ENCODE data around the gene SLC26A6. TPM values are rescaled to one million over a fixed set of nuclear protein-coding genes. Genes with fewer than 3 reads are reported as not detected.

Gene SLC26A6
- total and polyA plus RNA-seq, 10 of the 15 experiments (the other 5 are each of a cell fraction or from before 2014, with no cell fraction given), result 2.1 to 24.9 (median 13.3) TPM

- ChIA-PET CTCF (interaction anchor here (0.8 to 2.1 kb wide), 14 partner anchors 20 to 454 kb away, joined by 3 to 10 read pairs (median 4); partner anchors contain the start of genes CELSR3, IP6K2 and SLC26A6), POLR2A (interaction anchor here (0.5 to 1.4 kb wide), 7 partner anchors 14 to 1237 kb away, joined by 3 to 5 read pairs (median 3); partner anchors contain the start of genes NDUFAF3 and SLC26A6), RAD21 (ENCODE audit: unreplicated experiment) (interaction anchor here (0.6 to 1.8 kb wide), 8 partner anchors 32 to 303 kb away, joined by 3 to 6 read pairs (median 4); partner anchors contain the start of gene IP6K2), SMC1A (ENCODE audit: uncharacterized antibody, unreplicated experiment) (interaction anchor here (1.0 to 1.5 kb wide), 4 partner anchors 22 to 284 kb away, joined by 3 to 4 read pairs (median 4); partner anchors contain the start of gene CELSR3)
- ATAC-seq (peak; percentile 8; the same call in 1 of the 3 replicates), DNase-seq (ENCODE audit: low read depth, low spot score) (no peak), FAIRE-seq (peak; percentile 84)
- Histone ChIP-seq H4K20me1 (ENCODE audit: control insufficient read depth, insufficient read depth) (no peaks in the 10 kb centered on the region; the same call in 1 of the 2 replicates), H3K27me3 (replicated peaks in 1 of 2; ENCODE audit: control insufficient read depth in 2 of 2, insufficient read depth in 2 of 2, low read length in 1 of 2) (no peaks in the 10 kb centered on the region), H2AFZ (ENCODE audit: control insufficient read depth, low read depth, low read length) (no peak overlapping the region), H3K79me2 (ENCODE audit: control insufficient read depth, insufficient read depth, low read length) (peaks cover 26% of the 10 kb centered on the region), H3K9ac (ENCODE audit: control insufficient read depth, insufficient read depth, low read length) (peak overlapping the region; percentile 91), H3K4me1 (ENCODE audit: control insufficient read depth, insufficient read depth, low read length) (peaks cover 14% of the 10 kb centered on the region), H3K27ac (ENCODE audit: control insufficient read depth, insufficient read depth) (peak overlapping the region; percentile 10), H3K36me3 (ENCODE audit: control insufficient read depth in 2 of 2, insufficient read depth in 2 of 2, low read length in 1 of 2) (peaks cover 25 to 31% of the 10 kb centered on the region in 2 experiments), H3K4me2 (ENCODE audit: control insufficient read depth, insufficient read depth) (peak overlapping the region; percentile 79), H3K4me3 (peak overlapping the region; percentile 99), H3K9me3 (replicated peaks; ENCODE audit: control insufficient read depth, insufficient read depth, low read length) (no peaks in the 10 kb centered on the region)
- TF ChIP-seq RCOR1 (conservative IDR thresholded peaks at IDR 0.05; ENCODE audit: low read depth, low read length) (no peak), ZNF217 (IDR thresholded peaks at IDR 0.05) (no peak), EED (IDR thresholded peaks at IDR 0.05; ENCODE audit: low read depth) (peak; percentile 81), SUZ12 (IDR thresholded peaks at IDR 0.05; ENCODE audit: unreplicated experiment) (no peak), MTA2 (IDR thresholded peaks at IDR 0.05; ENCODE audit: low read depth) (0 out of 2 replicates have a peak, but pooled peaks have one; percentile 11), NR2C1 (IDR thresholded peaks at IDR 0.05) (no peak), NFXL1 (IDR thresholded peaks at IDR 0.05; ENCODE audit: borderline replicate concordance) (no peak), IKZF2 (IDR thresholded peaks at IDR 0.05) (peak; percentile 67 to 78), SPI1 (IDR thresholded peaks at IDR 0.05; ENCODE audit: borderline replicate concordance, insufficient read depth, low read depth, low read length) (peak; percentile 85), RELB (IDR thresholded peaks at IDR 0.05; ENCODE audit: low read depth) (peak; percentile 49), KAT2A (conservative IDR thresholded peaks at IDR 0.05; ENCODE audit: control insufficient read depth, low read depth, low read length) (no peak), SMARCA5 (IDR thresholded peaks at IDR 0.05) (0 out of 2 replicates have a peak, but pooled peaks have one; percentile 31), IKZF1 (conservative IDR thresholded peaks at IDR 0.05) (peak; percentile 80), EZH2 (IDR thresholded peaks at IDR 0.05; ENCODE audit: borderline replicate concordance, control insufficient read depth, low read depth, low read length) (no peak), RUNX3 (IDR thresholded peaks at IDR 0.05; ENCODE audit: low read length) (peak; percentile 58), TCF7 (IDR thresholded peaks at IDR 0.05; ENCODE audit: borderline replicate concordance) (no peak), EGR1 (IDR thresholded peaks at IDR 0.05; ENCODE audit: borderline replicate concordance in 1 of 2, low read depth in 2 of 2, low read length in 2 of 2) (peak in 1 of 2 experiments; percentile 38; a peak in 1 of 3 replicates)
- in situ Hi-C loops (cut with MboI) (no loop called here), intact Hi-C loops (cut with micrococcal nuclease; ENCODE audit: unreplicated experiment) (loop anchor here (1.0 kb wide), 1 partner anchor 75 kb away; the partner anchor contains the start of gene UQCRC1)
- WGBS (ENCODE audit: insufficient coverage, insufficient replicate concordance, low lambda C conversion rate, missing lambda C conversion rate), result 19% methylated on average over 7 of the region's 7 CpGs
- no TSS peak for BruUV-seq (replicated peaks)
These were observed 49.4 kb upstream of the SLC26A6 start for GRCh38 chr3:48684480-48685143.
